Liver (tissue), 9 donors: ENCODE measurements around the gene SOX14. TPM values are rescaled to one million over a fixed set of nuclear protein-coding genes. Genes with fewer than 3 reads are reported as not detected.

Experiments
- DNase-seq: peaks from one replicate; pipeline ENCODE4 v3.0.0-alpha.2; 2017; ENCODE audit warnings: low spot score
- H3K27ac ChIP-seq, 2 donors: one replicate each; pipeline ENCODE4 v1.7.0; 2013; ENCODE audit warnings: inconsistent platforms in 2 of 2, low read length in 2 of 2, control low read depth in 1 of 2, low read depth in 1 of 2, mild to moderate bottlenecking in 1 of 2
- H3K27me3 ChIP-seq, 4 donors: one replicate each; pipeline versions ENCODE4 v1.6.1 to v1.7.0; 2013; ENCODE audit warnings: low read length in 3 of 4, inconsistent platforms in 1 of 4, mild to moderate bottlenecking in 1 of 4, moderate library complexity in 1 of 4; ENCODE audit not compliant: control insufficient read depth in 4 of 4, insufficient read depth in 4 of 4
- H3K36me3 ChIP-seq, 4 donors: one replicate each; pipeline versions ENCODE4 v1.6.1 to v1.7.0; 2013; ENCODE audit warnings: low read length in 3 of 4, mild to moderate bottlenecking in 3 of 4, low read depth in 1 of 4, moderate library complexity in 1 of 4; ENCODE audit not compliant: control insufficient read depth in 4 of 4, insufficient read depth in 3 of 4
- H3K4me1 ChIP-seq, 4 donors: one replicate each; pipeline versions ENCODE4 v1.6.1 to v1.7.0; 2013; ENCODE audit warnings: low read length in 3 of 4, mild to moderate bottlenecking in 3 of 4, moderate library complexity in 1 of 4; ENCODE audit not compliant: control insufficient read depth in 4 of 4, insufficient read depth in 4 of 4
- H3K4me3 ChIP-seq, 3 donors: one replicate each; pipeline versions ENCODE4 v1.6.1 to v1.7.0; 2013; ENCODE audit warnings: low read length in 3 of 3, control low read depth in 1 of 3, low read depth in 1 of 3, mild to moderate bottlenecking in 1 of 3
- H3K9ac ChIP-seq, 2 donors: one replicate each; pipeline ENCODE4 v1.7.0; 2013; ENCODE audit warnings: low read length in 2 of 2, mild to moderate bottlenecking in 2 of 2, moderate library complexity in 2 of 2, control low read depth in 1 of 2, low read depth in 1 of 2
- H3K9me3 ChIP-seq, 4 donors: one replicate each; pipeline versions ENCODE4 v1.6.1 to v1.7.0; 2013; ENCODE audit warnings: low read length in 3 of 4; ENCODE audit not compliant: control insufficient read depth in 4 of 4
- ATF3 ChIP-seq: IDR thresholded peaks from 2 replicates; pipeline ENCODE4 v1.6.1; 2016; ENCODE audit warnings: antibody characterized with exemption
- EGR1 ChIP-seq, 2 donors: IDR thresholded peaks; 2 replicates each; pipeline ENCODE4 v1.6.1; 2016 to 2018; ENCODE audit warnings: antibody characterized with exemption in 2 of 2, low read depth in 2 of 2
- FOXA1 ChIP-seq: IDR thresholded peaks from 2 replicates; pipeline ENCODE4 v1.6.1; 2016; ENCODE audit warnings: antibody characterized with exemption
- FOXA2 ChIP-seq: IDR thresholded peaks from 2 replicates; pipeline ENCODE4 v1.6.1; 2016; ENCODE audit warnings: antibody characterized with exemption
- GABPA ChIP-seq, 2 donors: IDR thresholded peaks in 1 of 2; conservative IDR thresholded peaks in 1 of 2; 2 replicates each; pipeline ENCODE4 v1.6.1; 2016; ENCODE audit warnings: antibody characterized with exemption in 2 of 2, mild to moderate bottlenecking in 1 of 2, moderate library complexity in 1 of 2
- HNF4A ChIP-seq, 2 donors: conservative IDR thresholded peaks; 2 replicates each; pipeline ENCODE4 v1.6.1; 2016; ENCODE audit warnings: antibody characterized with exemption in 2 of 2, mild to moderate bottlenecking in 2 of 2
- HNF4G ChIP-seq: IDR thresholded peaks from 2 replicates; pipeline ENCODE4 v1.6.1; 2016; ENCODE audit warnings: antibody characterized with exemption
- JUND ChIP-seq, 2 donors: IDR thresholded peaks; 2 replicates each; pipeline ENCODE4 v1.6.1; 2016; ENCODE audit warnings: antibody characterized with exemption in 2 of 2
- NR2F2 ChIP-seq: IDR thresholded peaks from 2 replicates; pipeline ENCODE4 v1.6.1; 2016; ENCODE audit warnings: antibody characterized with exemption
- RAD21 ChIP-seq, 2 donors: IDR thresholded peaks; 2 replicates each; pipeline ENCODE4 v1.6.1; 2016; ENCODE audit warnings: antibody characterized with exemption in 2 of 2, mild to moderate bottlenecking in 2 of 2
- RXRA ChIP-seq, 2 donors: IDR thresholded peaks; 2 replicates each; pipeline ENCODE4 v1.6.1; 2017 to 2018; ENCODE audit warnings: antibody characterized with exemption in 2 of 2, mild to moderate bottlenecking in 1 of 2
- SP1 ChIP-seq: IDR thresholded peaks from 2 replicates; pipeline ENCODE4 v1.6.1; 2018; ENCODE audit warnings: antibody characterized with exemption, mild to moderate bottlenecking
- TAF1 ChIP-seq: conservative IDR thresholded peaks from 2 replicates; pipeline ENCODE4 v1.6.1; 2016; ENCODE audit warnings: antibody characterized with exemption, mild to moderate bottlenecking
- YY1 ChIP-seq: IDR thresholded peaks from 2 replicates; pipeline ENCODE4 v1.6.1; 2016; ENCODE audit warnings: antibody characterized with exemption, mild to moderate bottlenecking
- ZBTB33 ChIP-seq: IDR thresholded peaks from 2 replicates; pipeline ENCODE4 v1.6.1; 2016; ENCODE audit warnings: antibody characterized with exemption
- whole genome bisulfite sequencing: extraction: QIAGEN DNeasy Blood & Tissue Kit; methylation state at CpG from one replicate; pipeline ENCODE4 v1.1.7; 2013; 5-methylcytosine and 5-hydroxymethylcytosine counted together
- polyA plus RNA-seq, 2 donors: library from polyadenylated mRNA; stranded (reverse) in 1 of 2; unstranded in 1 of 2; fragments of 200-250 nt in 1 of 2; fragments of >200 nt in 1 of 2; fragmentation: Nextera tagmentation in 1 of 2; extraction: Ambion mirVana in 1 of 2; gene quantifications; one replicate each; pipeline versions ENCODE4 v1.2.1 to v1.2.3, GENCODE V29; 2013 to 2015
- total RNA-seq, 2 donors: library from RNA; depleted of rRNA; stranded (reverse); fragments of >200 nt; gene quantifications; one replicate each; pipeline ENCODE4 v1.2.3, GENCODE V29; 2014
- TF ChIP-seq, protein P1 (sequence below): IDR thresholded peaks from 2 replicates; pipeline ENCODE4 v1.6.1; 2016; ENCODE audit warnings: antibody characterized with exemption
- TF ChIP-seq, protein P2 (sequence below): fragments of 150-350 bp; IDR thresholded peaks from 2 replicates; pipeline ENCODE4 v1.5.1; 2017; ENCODE audit warnings: improper control_type of control experiment, low read depth, low read length; ENCODE audit not compliant: missing input control
- TF ChIP-seq, protein P3 (sequence below): IDR thresholded peaks from 2 replicates; pipeline ENCODE4 v1.6.1; 2016; ENCODE audit warnings: antibody characterized with exemption, mild to moderate bottlenecking
- donor health status: healthy.
- donor health status: healthy.
- donor health status: healthy.
- donor health status: healthy.
- donor health status: healthy.

The SOX14 gene
- total and polyA plus RNA-seq, 4 donors = not detected

DNA sequence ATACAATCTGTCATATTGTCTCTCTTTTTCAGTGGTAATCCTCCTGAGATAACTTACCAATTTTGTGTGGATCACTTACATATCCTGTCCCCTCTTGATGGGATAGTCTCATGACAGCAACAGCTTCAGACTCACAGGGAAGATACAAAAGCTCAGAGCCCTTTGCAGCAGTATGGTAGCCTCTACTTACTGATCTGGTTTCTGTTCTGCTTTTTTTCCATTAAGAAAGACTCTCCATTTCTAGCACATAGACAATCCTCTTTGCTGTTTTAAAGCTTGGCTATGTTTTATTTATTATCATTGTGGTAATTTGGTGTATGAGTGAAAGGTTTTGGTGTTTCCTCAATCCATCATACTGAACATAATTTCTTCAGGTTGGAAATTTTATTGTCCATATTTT, 25.4 kb upstream of the SOX14 start:
- TF ChIP-seq JUND (IDR thresholded peaks at IDR 0.05) (no peak), RXRA (IDR thresholded peaks at IDR 0.05) (no peak), NR2F2 (no peak), FOXA1 (no peak), FOXA2 (no peak), GABPA (IDR thresholded peaks at IDR 0.05 in 1 of 2, conservative IDR thresholded peaks at IDR 0.05 in 1 of 2) (no peak), EGR1 (IDR thresholded peaks at IDR 0.05; ENCODE audit: low read depth in 2 of 2) (no peak), YY1 (no peak), RAD21 (IDR thresholded peaks at IDR 0.05) (no peak), HNF4A (conservative IDR thresholded peaks at IDR 0.05) (no peak), ATF3 (no peak), HNF4G (no peak)
- TF ChIP-seq, protein P1, sequence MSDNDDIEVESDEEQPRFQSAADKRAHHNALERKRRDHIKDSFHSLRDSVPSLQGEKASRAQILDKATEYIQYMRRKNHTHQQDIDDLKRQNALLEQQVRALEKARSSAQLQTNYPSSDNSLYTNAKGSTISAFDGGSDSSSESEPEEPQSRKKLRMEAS = no peak
- TF ChIP-seq, protein P2, sequence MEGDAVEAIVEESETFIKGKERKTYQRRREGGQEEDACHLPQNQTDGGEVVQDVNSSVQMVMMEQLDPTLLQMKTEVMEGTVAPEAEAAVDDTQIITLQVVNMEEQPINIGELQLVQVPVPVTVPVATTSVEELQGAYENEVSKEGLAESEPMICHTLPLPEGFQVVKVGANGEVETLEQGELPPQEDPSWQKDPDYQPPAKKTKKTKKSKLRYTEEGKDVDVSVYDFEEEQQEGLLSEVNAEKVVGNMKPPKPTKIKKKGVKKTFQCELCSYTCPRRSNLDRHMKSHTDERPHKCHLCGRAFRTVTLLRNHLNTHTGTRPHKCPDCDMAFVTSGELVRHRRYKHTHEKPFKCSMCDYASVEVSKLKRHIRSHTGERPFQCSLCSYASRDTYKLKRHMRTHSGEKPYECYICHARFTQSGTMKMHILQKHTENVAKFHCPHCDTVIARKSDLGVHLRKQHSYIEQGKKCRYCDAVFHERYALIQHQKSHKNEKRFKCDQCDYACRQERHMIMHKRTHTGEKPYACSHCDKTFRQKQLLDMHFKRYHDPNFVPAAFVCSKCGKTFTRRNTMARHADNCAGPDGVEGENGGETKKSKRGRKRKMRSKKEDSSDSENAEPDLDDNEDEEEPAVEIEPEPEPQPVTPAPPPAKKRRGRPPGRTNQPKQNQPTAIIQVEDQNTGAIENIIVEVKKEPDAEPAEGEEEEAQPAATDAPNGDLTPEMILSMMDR = no peak
- TF ChIP-seq, protein P3, sequence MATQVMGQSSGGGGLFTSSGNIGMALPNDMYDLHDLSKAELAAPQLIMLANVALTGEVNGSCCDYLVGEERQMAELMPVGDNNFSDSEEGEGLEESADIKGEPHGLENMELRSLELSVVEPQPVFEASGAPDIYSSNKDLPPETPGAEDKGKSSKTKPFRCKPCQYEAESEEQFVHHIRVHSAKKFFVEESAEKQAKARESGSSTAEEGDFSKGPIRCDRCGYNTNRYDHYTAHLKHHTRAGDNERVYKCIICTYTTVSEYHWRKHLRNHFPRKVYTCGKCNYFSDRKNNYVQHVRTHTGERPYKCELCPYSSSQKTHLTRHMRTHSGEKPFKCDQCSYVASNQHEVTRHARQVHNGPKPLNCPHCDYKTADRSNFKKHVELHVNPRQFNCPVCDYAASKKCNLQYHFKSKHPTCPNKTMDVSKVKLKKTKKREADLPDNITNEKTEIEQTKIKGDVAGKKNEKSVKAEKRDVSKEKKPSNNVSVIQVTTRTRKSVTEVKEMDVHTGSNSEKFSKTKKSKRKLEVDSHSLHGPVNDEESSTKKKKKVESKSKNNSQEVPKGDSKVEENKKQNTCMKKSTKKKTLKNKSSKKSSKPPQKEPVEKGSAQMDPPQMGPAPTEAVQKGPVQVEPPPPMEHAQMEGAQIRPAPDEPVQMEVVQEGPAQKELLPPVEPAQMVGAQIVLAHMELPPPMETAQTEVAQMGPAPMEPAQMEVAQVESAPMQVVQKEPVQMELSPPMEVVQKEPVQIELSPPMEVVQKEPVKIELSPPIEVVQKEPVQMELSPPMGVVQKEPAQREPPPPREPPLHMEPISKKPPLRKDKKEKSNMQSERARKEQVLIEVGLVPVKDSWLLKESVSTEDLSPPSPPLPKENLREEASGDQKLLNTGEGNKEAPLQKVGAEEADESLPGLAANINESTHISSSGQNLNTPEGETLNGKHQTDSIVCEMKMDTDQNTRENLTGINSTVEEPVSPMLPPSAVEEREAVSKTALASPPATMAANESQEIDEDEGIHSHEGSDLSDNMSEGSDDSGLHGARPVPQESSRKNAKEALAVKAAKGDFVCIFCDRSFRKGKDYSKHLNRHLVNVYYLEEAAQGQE = no peak
- no peak overlapping the region for H3K27ac ChIP-seq
- no peaks in the 10 kb centered on the region for H3K4me1 ChIP-seq
- peaks cover 0 to 1% (median 0%) of the 10 kb centered on the region in 4 donors for H3K9me3 ChIP-seq
- no peak overlapping the region for H3K4me3 ChIP-seq
- no peak for DNase-seq
- no peaks in the 10 kb centered on the region for H3K36me3 ChIP-seq
- no peak overlapping the region for H3K9ac ChIP-seq
- peaks cover 0 to 3% (median 0%) of the 10 kb centered on the region in 4 donors for H3K27me3 ChIP-seq

DNA sequence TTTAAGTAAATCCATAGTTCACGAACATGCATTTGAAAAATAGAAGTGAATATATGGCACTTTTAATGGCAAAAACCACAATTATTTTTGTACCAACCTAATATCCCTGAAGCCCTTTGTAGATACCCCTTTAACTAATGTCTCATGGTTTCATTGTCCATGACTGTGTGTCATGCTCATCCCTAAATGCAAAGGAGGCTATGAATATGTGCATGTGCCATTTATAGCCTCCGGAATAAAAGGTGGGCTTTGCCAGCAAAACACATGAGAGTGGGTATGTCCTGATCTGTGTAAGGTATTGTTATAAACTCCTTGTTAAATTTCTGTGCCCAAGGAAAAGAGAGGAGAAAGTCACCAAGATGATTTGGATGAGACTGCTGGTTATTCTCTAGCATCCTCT, 20.5 kb upstream of the SOX14 start:
- Histone ChIP-seq H3K27ac (no peak overlapping the region), H3K9me3 (no peaks in the 10 kb centered on the region), H3K9ac (no peak overlapping the region), H3K4me1 (no peaks in the 10 kb centered on the region), H3K27me3 (peaks cover 0 to 16% (median under 1%) of the 10 kb centered on the region in 4 donors), H3K4me3 (no peak overlapping the region), H3K36me3 (no peaks in the 10 kb centered on the region)
- TF ChIP-seq FOXA2 (no peak), TAF1 (no peak), RAD21 (IDR thresholded peaks at IDR 0.05) (no peak), FOXA1 (no peak), GABPA (IDR thresholded peaks at IDR 0.05 in 1 of 2, conservative IDR thresholded peaks at IDR 0.05 in 1 of 2) (no peak), JUND (IDR thresholded peaks at IDR 0.05) (no peak), RXRA (IDR thresholded peaks at IDR 0.05) (no peak), HNF4G (no peak), SP1 (no peak), HNF4A (conservative IDR thresholded peaks at IDR 0.05) (no peak), ZBTB33 (no peak)
- TF ChIP-seq, protein P3 = no peak
- TF ChIP-seq, protein P1 = no peak
- TF ChIP-seq, protein P2 = no peak
- 53% methylated on average over 2 of the region's 2 CpGs for WGBS
- no peak for DNase-seq
